Spleen (tissue), 7 donors: ENCODE data around the gene NLRP10.

ENCODE experiments used
- POLR2A ChIP-seq, 3 donors: fragments of 450-650 bp; IDR thresholded peaks; one replicate each; pipeline ENCODE4 v1.5.1; 2017; ENCODE audit warnings: antibody characterized with exemption in 3 of 3, mild to moderate bottlenecking in 1 of 3
- POLR2AphosphoS5 ChIP-seq, 3 donors: sonication (generic); formaldehyde crosslinking; IDR thresholded peaks; one replicate each; pipeline ENCODE4 v1.5.1; 2017; ENCODE audit warnings: antibody characterized with exemption in 3 of 3
- TF ChIP-seq, protein P1 (sequence below), 11 experiments: fragments of 200-600 bp in 7 of 11; fragments of 450-650 bp in 4 of 11; sonication (generic) in 4 of 11; IDR thresholded peaks in 8 of 11; conservative IDR thresholded peaks in 3 of 11; 1 replicate in 7 of 11; 2 replicates in 4 of 11; pipeline versions ENCODE4 v1.4.0 to v1.8.0; 2016 to 2021; ENCODE audit warnings: antibody characterized with exemption in 11 of 11, inconsistent platforms in 4 of 11, mild to moderate bottlenecking in 1 of 11
- donor health status: DM: no; HTN: no; CAD: no; lungs with moderate emphysema.
- donor health status: DM: no; HTN: no; CAD: no.
- donor health status: DM: no; HTN: no; CAD: no.

DNA sequence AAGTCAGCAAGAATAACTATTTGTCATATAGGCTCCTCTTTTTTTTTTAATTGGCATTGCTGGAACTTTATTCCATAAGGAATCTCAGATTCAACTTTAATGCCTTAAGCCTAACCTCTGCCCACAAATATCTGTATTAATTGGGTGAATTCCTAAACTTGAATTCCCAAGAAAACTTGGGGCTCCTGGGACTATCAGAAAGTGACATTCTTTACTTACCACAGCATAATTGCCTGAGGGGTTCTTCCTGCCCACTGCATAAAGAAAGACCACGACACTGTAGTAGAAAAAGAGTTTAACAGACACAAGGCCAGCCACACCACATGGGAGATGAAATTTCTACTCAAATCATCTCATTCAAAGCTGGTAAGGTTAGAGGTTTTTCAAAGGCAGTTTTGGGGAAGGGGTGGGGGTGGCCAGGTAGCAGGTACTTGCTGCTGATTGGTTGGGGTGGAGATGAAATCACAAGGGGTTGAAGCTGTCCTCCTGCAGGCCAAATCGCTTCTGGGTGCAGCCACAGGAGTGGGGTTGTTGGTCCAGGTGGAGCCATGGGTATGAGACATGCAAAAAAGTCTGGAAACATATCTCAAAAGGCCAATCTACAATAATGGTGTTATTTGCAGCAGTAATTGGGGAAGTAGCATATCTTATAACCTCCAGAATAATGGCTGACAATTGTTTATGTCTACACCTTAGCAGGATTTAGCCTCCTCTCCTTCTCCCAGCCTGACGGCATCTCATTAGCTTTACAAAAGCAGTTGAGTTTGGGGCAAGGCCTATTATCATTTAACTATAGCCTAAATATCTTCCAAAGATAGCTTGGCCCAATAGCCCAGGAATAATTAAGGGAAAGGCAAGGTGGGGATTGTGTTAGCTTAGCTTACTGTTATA lies 4.8 kb upstream of the NLRP10 start:
- TF ChIP-seq, protein P1, sequence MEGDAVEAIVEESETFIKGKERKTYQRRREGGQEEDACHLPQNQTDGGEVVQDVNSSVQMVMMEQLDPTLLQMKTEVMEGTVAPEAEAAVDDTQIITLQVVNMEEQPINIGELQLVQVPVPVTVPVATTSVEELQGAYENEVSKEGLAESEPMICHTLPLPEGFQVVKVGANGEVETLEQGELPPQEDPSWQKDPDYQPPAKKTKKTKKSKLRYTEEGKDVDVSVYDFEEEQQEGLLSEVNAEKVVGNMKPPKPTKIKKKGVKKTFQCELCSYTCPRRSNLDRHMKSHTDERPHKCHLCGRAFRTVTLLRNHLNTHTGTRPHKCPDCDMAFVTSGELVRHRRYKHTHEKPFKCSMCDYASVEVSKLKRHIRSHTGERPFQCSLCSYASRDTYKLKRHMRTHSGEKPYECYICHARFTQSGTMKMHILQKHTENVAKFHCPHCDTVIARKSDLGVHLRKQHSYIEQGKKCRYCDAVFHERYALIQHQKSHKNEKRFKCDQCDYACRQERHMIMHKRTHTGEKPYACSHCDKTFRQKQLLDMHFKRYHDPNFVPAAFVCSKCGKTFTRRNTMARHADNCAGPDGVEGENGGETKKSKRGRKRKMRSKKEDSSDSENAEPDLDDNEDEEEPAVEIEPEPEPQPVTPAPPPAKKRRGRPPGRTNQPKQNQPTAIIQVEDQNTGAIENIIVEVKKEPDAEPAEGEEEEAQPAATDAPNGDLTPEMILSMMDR (IDR thresholded peaks at IDR 0.05 in 8 of 11, conservative IDR thresholded peaks at IDR 0.05 in 3 of 11): no peak
- TF ChIP-seq POLR2A (IDR thresholded peaks at IDR 0.05): no peak
- no peak for TF ChIP-seq POLR2AphosphoS5 (IDR thresholded peaks at IDR 0.05)
